DOHH2 (cell line): Measurements from ENCODE around the gene RO60.

Source experiments
- H3F3A ChIP-seq: fragments of 200-600 bp; sonication (generic), shearing (Covaris generic); 2 replicates; pipeline ENCODE4 v1.6.0; 2016; ENCODE audit warnings: antibody characterized with exemption, mild to moderate bottlenecking; ENCODE audit not compliant: control insufficient read depth, insufficient read depth
- H3K27ac ChIP-seq: fragments of 200-600 bp; sonication (generic); 2 replicates; pipeline ENCODE4 v1.5.1; 2014; ENCODE audit warnings: low read depth, mild to moderate bottlenecking, low read length, moderate library complexity
- H3K27me3 ChIP-seq: fragments of 200-600 bp; sonication (generic); 2 replicates; pipeline ENCODE4 v1.6.1; 2014; ENCODE audit warnings: mild to moderate bottlenecking, low read length, mixed read lengths; ENCODE audit not compliant: control insufficient read depth
- H3K36me3 ChIP-seq: fragments of 200-600 bp; sonication (generic); 2 replicates; pipeline ENCODE4 v1.6.1; 2014; ENCODE audit warnings: mild to moderate bottlenecking, low read length, moderate library complexity, mixed read lengths; ENCODE audit not compliant: control insufficient read depth
- H3K4me1 ChIP-seq: fragments of 200-600 bp; sonication (generic); 2 replicates; pipeline ENCODE4 v1.6.1; 2014; ENCODE audit warnings: mild to moderate bottlenecking, low read length, mixed read lengths; ENCODE audit not compliant: control insufficient read depth
- H3K4me2 ChIP-seq: fragments of 200-600 bp; sonication (generic); 2 replicates; pipeline ENCODE4 v1.6.0; 2014; ENCODE audit warnings: mild to moderate bottlenecking, low read length, moderate library complexity
- H3K4me3 ChIP-seq: fragments of 200-600 bp; sonication (generic); 2 replicates; pipeline ENCODE4 v1.5.1; 2014; ENCODE audit warnings: mild to moderate bottlenecking, low read length, mixed read lengths
- H3K79me2 ChIP-seq: fragments of 200-600 bp; sonication (generic); 2 replicates; pipeline ENCODE4 v1.6.1; 2014; ENCODE audit warnings: mild to moderate bottlenecking, low read length, mixed read lengths; ENCODE audit not compliant: control insufficient read depth
- H3K9me2 ChIP-seq: fragments of 200-600 bp; sonication (generic); replicated peaks from 2 replicates; pipeline ENCODE4 v1.6.1; 2014; ENCODE audit warnings: mild to moderate bottlenecking, low read length, mixed read lengths; ENCODE audit not compliant: control insufficient read depth
- H3K9me3 ChIP-seq: fragments of 200-600 bp; sonication (generic); 2 replicates; pipeline ENCODE4 v1.6.1; 2014; ENCODE audit warnings: antibody characterized with exemption, low read length, mixed read lengths; ENCODE audit not compliant: control insufficient read depth, insufficient read depth
- H4K20me1 ChIP-seq: fragments of 200-600 bp; sonication (generic); 2 replicates; pipeline ENCODE4 v1.6.0; 2014; ENCODE audit warnings: low read depth, mild to moderate bottlenecking, antibody characterized with exemption, low read length, moderate library complexity; ENCODE audit not compliant: control insufficient read depth, insufficient read depth
- EZH2phosphoT487 ChIP-seq: fragments of 200-600 bp; sonication (generic); IDR thresholded peaks from 2 replicates; pipeline ENCODE4 v1.6.1; 2017; ENCODE audit warnings: borderline replicate concordance, mild to moderate bottlenecking, antibody characterized with exemption, low read length, moderate library complexity, mixed read lengths
- TF ChIP-seq, protein P1 (sequence below): fragments of 200-600 bp; sonication (generic); IDR thresholded peaks from one replicate; pipeline ENCODE4 v1.5.1; 2014; ENCODE audit warnings: antibody characterized with exemption, mild to moderate bottlenecking, low read depth, low read length; ENCODE audit not compliant: poor library complexity, severe bottlenecking

The RO60 gene

DNA sequence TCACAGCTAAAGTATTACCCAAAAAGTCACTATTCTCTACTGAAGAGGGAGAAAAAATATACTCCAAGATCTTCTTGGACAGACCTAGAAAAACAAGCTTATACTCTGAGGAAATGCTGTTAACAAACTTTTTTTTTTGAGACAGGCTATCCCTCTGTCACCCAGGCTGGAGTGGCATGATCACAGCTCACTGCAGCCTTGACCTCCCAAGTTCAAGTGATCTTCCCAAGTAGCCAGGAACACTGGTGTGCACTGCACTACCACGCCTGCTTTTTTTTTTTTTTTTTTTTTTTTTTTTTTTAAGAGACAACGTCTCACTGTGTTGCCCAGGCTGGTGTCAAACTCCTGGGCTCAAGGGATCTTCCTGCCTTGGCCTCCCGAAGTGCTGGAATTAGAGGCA, 28.5 kb downstream of the RO60 start:
- no peak overlapping the region for H3K4me3 ChIP-seq
- peaks cover 8% of the 10 kb centered on the region for H3K4me1 ChIP-seq
- no peaks in the 10 kb centered on the region for H3K27me3 ChIP-seq
- no peak overlapping the region for H3K4me2 ChIP-seq
- no peaks in the 10 kb centered on the region for H4K20me1 ChIP-seq
- H3K27ac ChIP-seq: no peak overlapping the region
- peaks cover 54% of the 10 kb centered on the region for H3K36me3 ChIP-seq
- H3F3A ChIP-seq: peaks cover 13% of the 10 kb centered on the region; the same call in 1 of the 2 replicates
- no peaks in the 10 kb centered on the region for H3K9me2 ChIP-seq
- H3K9me3 ChIP-seq: no peaks in the 10 kb centered on the region
- TF ChIP-seq EZH2phosphoT487: no peak
- TF ChIP-seq, protein P1, sequence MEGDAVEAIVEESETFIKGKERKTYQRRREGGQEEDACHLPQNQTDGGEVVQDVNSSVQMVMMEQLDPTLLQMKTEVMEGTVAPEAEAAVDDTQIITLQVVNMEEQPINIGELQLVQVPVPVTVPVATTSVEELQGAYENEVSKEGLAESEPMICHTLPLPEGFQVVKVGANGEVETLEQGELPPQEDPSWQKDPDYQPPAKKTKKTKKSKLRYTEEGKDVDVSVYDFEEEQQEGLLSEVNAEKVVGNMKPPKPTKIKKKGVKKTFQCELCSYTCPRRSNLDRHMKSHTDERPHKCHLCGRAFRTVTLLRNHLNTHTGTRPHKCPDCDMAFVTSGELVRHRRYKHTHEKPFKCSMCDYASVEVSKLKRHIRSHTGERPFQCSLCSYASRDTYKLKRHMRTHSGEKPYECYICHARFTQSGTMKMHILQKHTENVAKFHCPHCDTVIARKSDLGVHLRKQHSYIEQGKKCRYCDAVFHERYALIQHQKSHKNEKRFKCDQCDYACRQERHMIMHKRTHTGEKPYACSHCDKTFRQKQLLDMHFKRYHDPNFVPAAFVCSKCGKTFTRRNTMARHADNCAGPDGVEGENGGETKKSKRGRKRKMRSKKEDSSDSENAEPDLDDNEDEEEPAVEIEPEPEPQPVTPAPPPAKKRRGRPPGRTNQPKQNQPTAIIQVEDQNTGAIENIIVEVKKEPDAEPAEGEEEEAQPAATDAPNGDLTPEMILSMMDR: no peak
- no peaks in the 10 kb centered on the region for H3K79me2 ChIP-seq

DNA sequence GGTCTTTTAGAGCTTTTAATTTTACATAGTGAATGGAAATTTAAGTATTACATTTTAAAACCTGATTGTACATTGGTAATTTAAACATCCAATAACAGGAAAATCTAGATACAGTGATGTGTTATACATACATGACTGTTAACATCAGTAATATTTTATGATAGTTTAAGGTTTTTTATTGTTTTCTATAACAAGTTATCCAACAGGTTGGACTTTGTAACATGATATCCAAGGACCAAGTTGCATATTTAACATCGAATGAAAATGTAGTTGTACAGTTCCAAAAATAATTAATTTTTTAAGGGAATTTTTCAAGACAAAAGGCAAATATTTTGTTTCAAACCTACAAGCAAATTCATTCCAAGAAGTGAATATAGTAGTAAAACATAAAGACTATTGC, 31.5 kb downstream of the RO60 start:
- H3K9me2 ChIP-seq: no peaks in the 10 kb centered on the region
- H3K4me2 ChIP-seq: no peak overlapping the region

DNA sequence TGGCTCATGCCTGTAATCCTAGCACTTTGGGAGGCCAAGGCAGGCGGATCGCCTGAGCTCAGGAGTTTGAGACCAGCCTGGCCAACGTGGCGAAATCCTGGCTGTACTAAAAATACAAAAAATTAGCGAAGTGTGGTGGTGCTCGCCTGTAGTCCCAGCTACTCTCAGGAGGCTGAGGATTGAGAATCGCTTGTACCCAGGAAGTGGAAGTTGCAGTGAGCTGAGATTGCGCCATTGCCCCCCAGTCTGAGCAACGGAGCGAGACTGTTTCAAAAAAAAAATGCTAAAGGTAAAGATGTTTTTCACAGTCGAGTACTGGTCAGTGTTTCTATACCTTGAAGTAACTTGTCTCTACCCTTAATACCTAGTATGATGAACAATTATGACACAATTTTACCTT, 34.7 kb downstream of the RO60 start:
- no peak overlapping the region for H3K27ac ChIP-seq
- no peaks in the 10 kb centered on the region for H4K20me1 ChIP-seq
- H3F3A ChIP-seq: peaks cover 11% of the 10 kb centered on the region; the same call in 1 of the 2 replicates
- H3K79me2 ChIP-seq: no peaks in the 10 kb centered on the region
- H3K4me1 ChIP-seq: no peaks in the 10 kb centered on the region
- TF ChIP-seq, protein P1: no peak
- TF ChIP-seq EZH2phosphoT487: no peak
- no peaks in the 10 kb centered on the region for H3K9me3 ChIP-seq
- no peak overlapping the region for H3K4me2 ChIP-seq
- no peaks in the 10 kb centered on the region for H3K27me3 ChIP-seq
- peaks cover 56% of the 10 kb centered on the region for H3K36me3 ChIP-seq
- H3K4me3 ChIP-seq: no peak overlapping the region
- H3K9me2 ChIP-seq: no peaks in the 10 kb centered on the region

More for the DNA sequence above, 31.5 kb downstream of the RO60 start:
- no peak for TF ChIP-seq EZH2phosphoT487
- TF ChIP-seq, protein P1: no peak
- Histone ChIP-seq H4K20me1 (no peaks in the 10 kb centered on the region), H3K4me3 (no peak overlapping the region), H3K27me3 (no peaks in the 10 kb centered on the region), H3K4me1 (no peaks in the 10 kb centered on the region), H3K36me3 (peaks cover 44% of the 10 kb centered on the region), H3F3A (peaks cover 15% of the 10 kb centered on the region; the same call in 1 of the 2 replicates), H3K27ac (no peak overlapping the region), H3K9me3 (no peaks in the 10 kb centered on the region), H3K79me2 (no peaks in the 10 kb centered on the region)

DNA sequence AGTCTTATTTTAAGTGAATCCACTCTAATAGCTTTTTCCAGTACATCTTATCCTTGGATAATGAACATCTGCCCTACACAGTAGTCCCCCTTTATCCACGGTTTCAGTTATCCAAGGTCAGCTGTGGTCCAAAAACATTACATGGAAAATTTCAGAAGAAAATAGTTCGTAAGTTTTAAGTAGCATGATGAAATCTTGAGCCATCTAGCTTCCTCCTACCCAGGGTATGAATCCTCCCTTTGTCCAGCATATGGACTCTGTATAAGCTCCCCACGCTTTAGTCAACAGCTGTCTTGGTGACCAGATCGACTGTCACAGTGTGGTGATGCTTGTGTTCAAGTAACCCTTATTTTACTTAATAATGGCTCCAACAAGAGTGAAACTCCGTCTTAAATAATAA, 43.2 kb downstream of the RO60 start:
- TF ChIP-seq, protein P1: no peak
- no peak for TF ChIP-seq EZH2phosphoT487

More for the DNA sequence above, 43.2 kb downstream of the RO60 start:
- Histone ChIP-seq H3K9me2 (no peaks in the 10 kb centered on the region), H3K27me3 (no peaks in the 10 kb centered on the region), H3K4me1 (peaks cover 16% of the 10 kb centered on the region), H3F3A (peaks cover 11% of the 10 kb centered on the region; the same call in 1 of the 2 replicates), H3K4me2 (no peak overlapping the region), H4K20me1 (no peaks in the 10 kb centered on the region), H3K27ac (no peak overlapping the region), H3K4me3 (no peak overlapping the region), H3K79me2 (peaks cover 32% of the 10 kb centered on the region), H3K36me3 (peaks cover 25% of the 10 kb centered on the region), H3K9me3 (no peaks in the 10 kb centered on the region)
